Osteoblast (primary cell): ENCODE results near the gene SYNE1. TPM values are rescaled to one million over a fixed set of nuclear protein-coding genes. Genes with fewer than 3 reads are reported as not detected.

Source experiments
- DNase-seq: peaks from one replicate; pipeline ENCODE4 v3.0.0; 2011; ENCODE audit warnings: low spot score, mixed read lengths; ENCODE audit not compliant: insufficient read length; ENCODE audit errors: missing footprints
- H2AFZ ChIP-seq: 2 replicates; pipeline ENCODE4 v1.6.0; 2011; ENCODE audit warnings: mild to moderate bottlenecking, low read length
- H3K27ac ChIP-seq: 2 replicates; pipeline ENCODE4 v1.5.1; 2011; ENCODE audit warnings: mild to moderate bottlenecking, low read depth, low read length, moderate library complexity
- H3K27me3 ChIP-seq: 2 replicates; pipeline ENCODE4 v1.6.0; 2012; ENCODE audit warnings: mild to moderate bottlenecking, control low read depth, inconsistent platforms, low read length, moderate library complexity; ENCODE audit not compliant: insufficient read depth
- H3K36me3 ChIP-seq: 2 replicates; pipeline ENCODE4 v1.5.1; 2011; ENCODE audit warnings: mild to moderate bottlenecking, low read length, control low read depth, moderate library complexity; ENCODE audit not compliant: insufficient read depth
- H3K4me1 ChIP-seq: 2 replicates; pipeline ENCODE4 v1.5.1; 2011; ENCODE audit warnings: mild to moderate bottlenecking, low read length, control low read depth, moderate library complexity; ENCODE audit not compliant: insufficient read depth
- H3K4me2 ChIP-seq: 2 replicates; pipeline ENCODE4 v1.6.0; 2011; ENCODE audit warnings: mild to moderate bottlenecking, low read length; ENCODE audit not compliant: insufficient read depth
- H3K4me3 ChIP-seq: fragments of 200-600 bp; sonication (generic); 3 replicates; pipeline ENCODE4 v1.5.1; 2012; ENCODE audit warnings: mild to moderate bottlenecking, low read length, inconsistent platforms; ENCODE audit not compliant: insufficient read depth
- H3K79me2 ChIP-seq: 2 replicates; pipeline ENCODE4 v1.6.0; 2012; ENCODE audit warnings: mild to moderate bottlenecking, low read length, control low read depth, inconsistent platforms; ENCODE audit not compliant: insufficient read depth
- H3K9me3 ChIP-seq: 2 replicates; pipeline ENCODE4 v1.5.1; 2011; ENCODE audit warnings: low read depth, low read length, control low read depth
- H4K20me1 ChIP-seq: 2 replicates; pipeline ENCODE4 v1.6.0; 2012; ENCODE audit warnings: mild to moderate bottlenecking, low read length, control low read depth; ENCODE audit not compliant: insufficient read depth
- CTCF ChIP-seq: IDR thresholded peaks from 2 replicates; pipeline ENCODE4 v1.5.1; 2011; ENCODE audit warnings: mild to moderate bottlenecking, low read depth, low read length, moderate library complexity; ENCODE audit errors: extremely low read depth
- total RNA-seq: library from RNA; depleted of rRNA; stranded (reverse); fragments of >200 nt; gene quantifications from 2 replicates; pipeline ENCODE4 v1.2.3, GENCODE V29; 2012

Gene SYNE1
- total RNA-seq, 1 donor, result 240 TPM

- no peaks in the 10 kb centered on the region for H3K79me2 ChIP-seq
- peaks cover 80% of the 10 kb centered on the region for H3K36me3 ChIP-seq
- no peaks in the 10 kb centered on the region for H3K4me1 ChIP-seq
- no peak overlapping the region for H3K4me3 ChIP-seq
- no peaks in the 10 kb centered on the region for H4K20me1 ChIP-seq
- H3K27ac ChIP-seq, result no peak overlapping the region
- no peak overlapping the region for H3K4me2 ChIP-seq
- no peak for DNase-seq
- no peaks in the 10 kb centered on the region for H3K27me3 ChIP-seq
- no peaks in the 10 kb centered on the region for H3K9me3 ChIP-seq
- TF ChIP-seq CTCF, result no peak
- H2AFZ ChIP-seq, result no peak overlapping the region
These were observed 396.0 kb downstream of the SYNE1 start for GRCh38 chr6:152241013-152241766.

GRCh38 chr6:152240436-152240835, 396.7 kb downstream of the SYNE1 start:
- Histone ChIP-seq H3K36me3 (peaks cover 87% of the 10 kb centered on the region), H3K4me3 (no peak overlapping the region), H3K9me3 (no peaks in the 10 kb centered on the region), H3K79me2 (no peaks in the 10 kb centered on the region), H3K4me1 (no peaks in the 10 kb centered on the region), H4K20me1 (no peaks in the 10 kb centered on the region), H2AFZ (no peak overlapping the region), H3K4me2 (no peak overlapping the region), H3K27me3 (no peaks in the 10 kb centered on the region), H3K27ac (no peak overlapping the region)
- no peak for DNase-seq
- TF ChIP-seq CTCF, result no peak

- Histone ChIP-seq H2AFZ (no peak overlapping the region), H3K36me3 (peaks cover 66% of the 10 kb centered on the region)
- no peak for TF ChIP-seq CTCF
These were observed 400.6 kb downstream of the SYNE1 start for GRCh38 chr6:152236370-152237097.

More at GRCh38 chr6:152236370-152237097, 400.6 kb downstream of the SYNE1 start:
- Histone ChIP-seq H4K20me1 (no peaks in the 10 kb centered on the region), H3K4me3 (no peak overlapping the region), H3K4me1 (peaks cover 20% of the 10 kb centered on the region), H3K27me3 (no peaks in the 10 kb centered on the region), H3K9me3 (no peaks in the 10 kb centered on the region), H3K27ac (no peak overlapping the region), H3K4me2 (no peak overlapping the region), H3K79me2 (no peaks in the 10 kb centered on the region)
- no peak for DNase-seq
